ENCODE measurements around the gene CDT1. TPM values are rescaled to one million over a fixed set of nuclear protein-coding genes. Genes with fewer than 3 reads are reported as not detected.

Gene CDT1
- polyA plus RNA-seq, 3 donors, result 11.3 to 23.2 (median 19.1) TPM

DNA sequence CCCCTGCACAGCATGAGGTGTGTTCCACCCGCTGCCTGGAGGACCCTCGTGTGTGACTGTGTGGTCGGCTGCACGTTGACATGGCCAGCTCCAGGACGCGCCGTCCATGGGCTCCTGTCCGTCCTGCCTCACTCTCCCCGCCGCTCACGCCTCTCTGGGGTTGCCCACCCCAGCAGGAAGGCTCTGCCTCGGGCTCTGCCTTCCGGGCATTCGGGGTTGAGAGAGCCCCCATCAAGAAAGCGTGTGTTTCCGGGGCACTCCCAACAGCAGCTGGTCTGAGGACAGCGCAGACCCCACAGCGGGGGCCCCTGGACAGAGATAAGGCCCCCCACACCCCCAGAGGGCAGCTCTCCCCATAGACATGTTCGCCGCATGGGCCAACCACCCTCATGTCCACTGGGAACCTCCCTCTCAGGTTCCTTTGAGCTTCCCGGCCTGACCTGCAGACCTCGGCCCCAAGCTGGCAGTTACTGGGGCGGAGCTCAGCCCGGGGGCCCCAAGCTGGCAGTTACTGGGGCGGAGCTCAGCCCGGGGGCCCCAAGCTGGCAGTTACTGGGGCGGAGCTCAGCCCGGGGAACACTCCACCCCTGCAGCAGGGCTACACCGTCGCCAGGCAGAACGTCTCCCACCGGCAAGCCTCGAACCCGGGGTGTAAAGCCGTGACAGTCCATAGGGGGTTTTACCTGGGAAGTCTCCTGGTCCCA, 10.2 kb upstream of the CDT1 start:
- DNase-seq (ENCODE audit: extremely low read depth in 1 of 11, low read depth in 9 of 11, low spot score in 4 of 11), result no peak

DNA sequence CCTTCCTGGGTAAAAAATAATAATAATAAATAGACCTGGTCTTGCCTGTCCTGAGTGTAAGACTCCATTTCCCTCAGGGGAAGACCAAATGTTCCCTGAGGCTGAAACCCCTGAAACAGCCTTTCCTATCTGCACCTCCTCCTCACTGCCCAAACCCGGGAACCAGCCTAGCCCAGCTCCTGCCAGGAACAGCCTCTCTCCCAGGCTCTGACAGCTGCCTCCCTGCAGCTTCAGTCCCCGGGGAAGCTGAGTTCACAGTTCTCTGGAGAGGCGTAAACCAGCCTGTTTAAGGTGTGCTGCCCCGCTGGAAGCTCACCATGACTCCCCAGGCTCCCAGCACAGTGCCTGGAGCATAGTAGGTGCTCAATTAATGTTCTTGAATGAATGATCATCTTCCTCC, 7.3 kb upstream of the CDT1 start:
- DNase-seq (ENCODE audit: extremely low read depth in 1 of 11, low read depth in 9 of 11, low spot score in 4 of 11), result no peak

DNA sequence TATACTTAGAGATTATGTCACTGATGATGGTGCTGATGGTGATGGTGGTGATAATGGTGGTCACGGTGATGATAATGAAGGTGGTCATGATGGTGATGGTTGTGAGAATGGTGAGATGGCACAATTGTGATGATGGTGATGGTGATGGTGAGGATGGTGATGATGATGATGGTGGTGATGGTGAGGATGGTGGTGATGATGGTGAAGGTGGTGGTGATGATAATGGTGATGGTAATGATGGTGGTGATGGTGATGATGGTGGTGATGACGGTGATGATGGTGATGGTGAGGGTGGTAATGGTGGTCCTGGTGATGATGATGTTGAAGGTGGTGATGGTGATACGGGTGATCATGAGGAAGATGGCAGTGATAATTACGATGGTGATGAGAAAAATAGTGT, 5.5 kb upstream of the CDT1 start:
- no peak for DNase-seq (ENCODE audit: extremely low read depth in 1 of 11, low read depth in 9 of 11, low spot score in 4 of 11)

DNA sequence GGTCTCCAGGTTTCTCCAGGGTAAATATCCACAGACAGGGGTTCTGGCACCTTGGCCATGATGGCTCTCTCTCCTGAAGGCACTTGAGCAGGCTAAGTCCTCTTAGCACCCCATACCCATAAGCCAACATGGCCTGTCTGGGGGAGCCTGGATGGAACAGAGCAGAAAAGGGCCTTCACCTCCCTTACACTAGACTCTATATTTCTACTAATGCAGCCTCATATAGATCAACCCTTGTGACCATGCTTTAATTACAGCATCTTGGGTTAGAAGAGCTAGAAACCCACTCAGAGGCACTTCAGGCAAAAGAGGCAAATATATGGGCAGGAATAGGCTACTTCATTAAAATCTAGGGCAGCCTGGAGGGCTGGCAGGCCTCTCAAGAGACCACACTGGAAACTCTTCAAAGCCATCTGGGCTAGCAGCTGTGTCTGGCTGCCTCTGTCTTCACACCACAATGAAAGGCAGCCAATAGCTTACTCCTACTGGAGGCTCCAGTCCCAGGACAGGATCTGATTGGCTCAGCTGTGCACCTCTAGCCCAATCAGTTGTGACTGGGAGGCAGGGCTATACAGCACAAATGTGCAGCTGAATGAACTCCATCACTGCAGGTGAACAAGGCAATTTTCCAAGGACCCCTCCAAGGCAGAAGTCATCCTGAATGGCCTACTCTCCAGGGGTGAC, 4.7 kb upstream of the CDT1 start:
- DNase-seq (ENCODE audit: extremely low read depth in 1 of 11, low read depth in 9 of 11, low spot score in 4 of 11), result no peak

DNA sequence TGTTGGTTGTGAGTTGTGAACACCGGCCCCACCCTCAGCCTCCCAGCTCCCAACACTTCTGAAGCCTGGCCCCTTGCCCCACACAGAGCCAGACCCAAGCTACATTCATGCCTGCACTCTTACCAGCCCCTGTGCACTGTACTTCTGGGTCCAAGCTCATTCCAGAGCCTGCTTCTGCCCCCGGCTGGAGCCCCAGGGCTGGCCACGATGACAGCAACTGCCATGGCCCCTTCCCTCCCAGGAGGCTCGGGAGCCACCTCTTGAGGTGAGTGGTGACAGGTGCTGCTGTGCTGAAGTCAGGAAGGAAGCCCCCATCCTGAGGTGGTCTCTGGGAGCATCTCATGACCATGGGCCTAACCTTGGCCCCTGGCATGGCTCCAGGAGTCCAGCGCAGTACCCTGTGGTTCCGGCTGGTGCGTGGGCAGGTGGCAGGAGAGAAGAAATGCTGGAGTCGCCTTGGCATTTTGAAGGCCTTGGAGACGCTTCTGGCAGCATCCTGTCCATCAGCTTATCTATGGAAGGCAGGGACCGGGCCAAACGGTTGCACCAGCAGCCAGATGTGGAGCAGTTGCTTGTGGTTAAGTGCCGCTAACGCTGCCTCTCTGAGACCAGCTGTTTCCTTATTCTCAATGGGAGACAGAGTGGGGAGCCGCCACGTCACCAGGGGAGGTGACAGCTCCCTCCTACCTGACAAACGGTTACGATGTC, 3.9 kb upstream of the CDT1 start:
- no peak for DNase-seq (ENCODE audit: extremely low read depth in 1 of 11, low read depth in 9 of 11, low spot score in 4 of 11)

DNA sequence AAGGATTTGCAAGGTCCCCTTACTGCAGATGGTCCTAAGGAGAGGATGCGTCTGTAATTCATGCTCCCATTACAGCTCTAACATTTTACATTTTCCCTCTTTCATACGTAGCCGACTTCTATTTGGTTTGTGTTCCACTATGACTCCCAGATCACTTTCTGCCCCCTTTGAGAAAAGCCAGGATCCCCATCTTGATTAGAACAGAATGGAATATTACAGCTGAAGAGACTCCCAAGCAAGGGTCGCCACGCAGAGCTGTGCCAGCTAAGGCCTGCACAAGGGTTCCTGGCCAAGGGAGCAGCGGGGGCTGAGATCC, 3.4 kb upstream of the CDT1 start:
- no peak for DNase-seq (ENCODE audit: extremely low read depth in 1 of 11, low read depth in 9 of 11, low spot score in 4 of 11)

DNA sequence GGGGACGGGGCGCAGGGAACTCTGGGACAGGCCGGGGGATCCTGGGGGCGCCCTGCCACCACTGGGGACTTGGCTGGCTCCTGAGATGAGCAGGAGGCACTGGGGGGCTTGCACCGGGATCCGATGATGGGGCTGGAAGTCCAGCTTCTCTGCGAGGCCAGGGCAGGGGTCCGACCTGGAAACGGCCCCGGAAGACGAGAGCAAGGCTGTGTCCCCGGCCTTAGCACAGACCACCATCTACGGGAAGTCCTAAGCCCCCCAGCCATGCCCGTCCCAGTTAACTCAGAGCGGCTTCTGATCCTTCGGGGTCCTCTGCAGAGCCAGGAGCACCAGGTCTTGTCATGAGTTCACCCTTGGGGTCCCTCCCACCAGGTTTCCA, 573 bp downstream of the CDT1 start:
- DNase-seq (ENCODE audit: extremely low read depth in 1 of 11, low read depth in 9 of 11, low spot score in 4 of 11), result no peak

DNA sequence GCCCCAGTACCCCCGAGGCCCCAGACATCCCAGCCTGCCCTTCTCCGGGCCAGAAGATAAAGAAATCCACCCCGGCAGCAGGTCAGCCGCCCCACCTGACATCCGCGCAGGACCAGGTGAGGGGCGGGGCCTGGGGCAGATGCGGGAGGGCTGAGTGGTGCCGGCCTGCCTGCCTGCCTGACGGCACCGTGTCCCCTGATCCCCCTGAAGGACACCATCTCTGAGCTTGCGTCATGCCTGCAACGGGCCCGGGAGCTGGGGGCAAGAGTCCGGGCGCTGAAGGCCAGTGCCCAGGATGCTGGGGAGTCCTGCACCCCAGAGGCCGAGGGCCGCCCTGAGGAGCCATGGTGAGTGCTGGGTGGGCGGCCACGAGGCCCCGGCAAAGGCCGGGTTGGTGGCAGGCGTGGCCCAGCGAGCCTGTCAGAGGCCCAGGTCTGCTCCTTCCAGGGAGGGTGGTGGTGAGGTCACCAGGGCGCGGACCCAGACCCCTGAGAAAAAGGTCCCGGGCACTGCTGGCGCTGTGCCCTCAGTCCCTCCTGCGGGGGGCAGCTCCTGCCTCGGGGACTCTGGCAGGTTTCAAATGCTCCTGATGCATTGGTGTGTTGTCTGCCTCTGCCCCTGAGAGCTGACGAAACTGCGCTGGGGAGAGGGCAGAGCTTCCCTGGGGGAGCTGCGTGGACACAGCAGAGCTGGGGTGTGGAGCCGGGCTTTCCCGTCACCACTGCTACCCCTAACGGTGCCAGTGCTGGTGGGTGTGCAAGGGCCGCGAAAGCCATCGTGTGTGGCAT, 1.2 kb downstream of the CDT1 start:
- no peak for DNase-seq (ENCODE audit: extremely low read depth in 1 of 11, low read depth in 9 of 11, low spot score in 4 of 11)

DNA sequence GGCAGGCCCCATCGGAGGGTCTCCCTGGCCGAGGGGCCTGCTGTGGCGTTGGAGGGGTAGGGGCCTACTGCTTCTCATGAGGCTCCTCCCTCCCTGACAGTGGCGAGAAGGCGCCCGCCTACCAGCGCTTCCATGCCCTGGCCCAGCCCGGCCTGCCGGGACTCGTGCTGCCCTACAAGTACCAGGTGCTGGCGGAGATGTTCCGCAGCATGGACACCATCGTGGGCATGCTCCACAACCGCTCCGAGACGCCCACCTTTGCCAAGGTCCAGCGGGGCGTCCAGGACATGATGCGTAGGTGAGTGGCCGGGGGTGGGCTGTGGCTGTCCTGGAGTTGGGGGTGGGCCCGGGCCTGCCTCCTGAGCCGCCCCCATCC, 1.7 kb downstream of the CDT1 start:
- DNase-seq (ENCODE audit: extremely low read depth in 1 of 11, low read depth in 9 of 11, low spot score in 4 of 11), result no peak

DNA sequence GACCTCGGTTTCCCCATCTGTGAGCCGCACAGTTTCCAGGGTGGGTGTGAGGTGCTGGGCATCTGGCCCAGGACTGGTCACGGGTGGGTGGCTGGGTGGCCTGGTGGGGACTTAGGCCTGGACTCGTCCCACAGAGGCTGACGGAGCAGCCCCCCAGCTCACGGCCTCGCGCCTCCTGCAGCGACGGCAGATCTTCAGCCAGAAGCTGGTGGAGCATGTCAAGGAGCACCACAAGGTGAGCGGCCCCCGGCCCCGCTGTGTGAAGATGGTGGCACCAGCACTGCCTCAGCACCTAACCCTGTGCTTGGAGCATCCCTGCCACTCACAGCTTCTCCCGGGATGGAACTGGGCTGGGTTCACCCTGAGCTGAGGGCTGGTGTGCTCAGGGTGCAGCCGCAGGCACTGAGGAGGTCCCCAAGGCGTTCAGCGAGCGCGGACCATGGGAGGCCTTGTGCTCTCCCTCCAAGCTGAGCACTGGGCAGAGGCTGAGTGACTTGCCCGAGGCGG, 2.4 kb downstream of the CDT1 start:
- no peak for DNase-seq (ENCODE audit: extremely low read depth in 1 of 11, low read depth in 9 of 11, low spot score in 4 of 11)

DNA sequence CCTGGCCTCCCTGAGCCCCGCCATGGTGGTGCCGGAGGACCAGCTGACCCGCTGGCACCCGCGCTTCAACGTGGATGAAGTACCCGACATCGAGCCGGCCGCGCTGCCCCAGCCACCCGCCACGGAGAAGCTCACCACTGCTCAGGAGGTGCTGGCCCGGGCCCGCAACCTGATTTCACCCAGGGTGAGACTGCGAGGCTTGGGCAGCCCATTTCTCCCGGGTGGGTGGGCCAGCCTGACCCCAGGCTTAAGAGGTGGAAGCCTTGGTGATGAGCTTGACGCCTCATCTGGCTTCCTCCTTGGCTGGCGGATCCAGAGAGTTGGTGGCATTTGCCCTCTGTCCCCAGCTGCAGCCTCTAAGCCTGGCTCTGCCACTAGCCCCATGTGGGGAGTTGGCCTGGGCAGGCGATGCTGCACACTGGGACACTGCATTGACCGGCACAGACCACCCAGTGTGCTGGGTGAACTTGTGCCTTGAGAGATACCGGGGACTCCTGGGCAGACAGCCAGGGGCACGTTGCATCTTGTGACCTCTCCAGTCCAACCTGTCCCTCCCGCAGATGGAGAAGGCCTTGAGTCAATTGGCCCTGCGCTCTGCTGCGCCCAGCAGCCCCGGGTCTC, 3.0 kb downstream of the CDT1 start:
- DNase-seq (ENCODE audit: extremely low read depth in 1 of 11, low read depth in 9 of 11, low spot score in 4 of 11), result no peak

DNA sequence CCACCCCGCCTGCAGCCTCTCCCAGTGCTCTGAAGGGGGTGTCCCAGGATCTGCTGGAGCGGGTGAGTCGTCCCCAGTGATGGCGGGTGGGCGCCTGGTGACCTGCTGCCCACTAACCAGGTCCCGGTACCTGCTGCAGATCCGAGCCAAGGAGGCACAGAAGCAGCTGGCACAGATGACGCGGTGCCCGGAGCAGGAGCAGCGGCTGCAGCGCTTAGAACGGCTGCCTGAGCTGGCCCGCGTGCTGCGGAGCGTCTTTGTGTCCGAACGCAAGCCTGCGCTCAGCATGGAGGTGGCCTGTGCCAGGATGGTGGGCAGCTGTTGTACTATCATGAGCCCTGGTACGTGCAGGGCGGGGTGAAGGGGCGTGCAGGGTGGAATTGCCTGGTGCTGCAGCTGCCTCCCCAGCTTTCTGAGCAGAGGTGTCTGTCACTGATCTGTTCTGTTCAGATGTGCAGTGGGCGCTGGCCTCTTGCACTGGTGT, 3.6 kb downstream of the CDT1 start:
- DNase-seq (ENCODE audit: extremely low read depth in 1 of 11, low read depth in 9 of 11, low spot score in 4 of 11), result no peak

DNA sequence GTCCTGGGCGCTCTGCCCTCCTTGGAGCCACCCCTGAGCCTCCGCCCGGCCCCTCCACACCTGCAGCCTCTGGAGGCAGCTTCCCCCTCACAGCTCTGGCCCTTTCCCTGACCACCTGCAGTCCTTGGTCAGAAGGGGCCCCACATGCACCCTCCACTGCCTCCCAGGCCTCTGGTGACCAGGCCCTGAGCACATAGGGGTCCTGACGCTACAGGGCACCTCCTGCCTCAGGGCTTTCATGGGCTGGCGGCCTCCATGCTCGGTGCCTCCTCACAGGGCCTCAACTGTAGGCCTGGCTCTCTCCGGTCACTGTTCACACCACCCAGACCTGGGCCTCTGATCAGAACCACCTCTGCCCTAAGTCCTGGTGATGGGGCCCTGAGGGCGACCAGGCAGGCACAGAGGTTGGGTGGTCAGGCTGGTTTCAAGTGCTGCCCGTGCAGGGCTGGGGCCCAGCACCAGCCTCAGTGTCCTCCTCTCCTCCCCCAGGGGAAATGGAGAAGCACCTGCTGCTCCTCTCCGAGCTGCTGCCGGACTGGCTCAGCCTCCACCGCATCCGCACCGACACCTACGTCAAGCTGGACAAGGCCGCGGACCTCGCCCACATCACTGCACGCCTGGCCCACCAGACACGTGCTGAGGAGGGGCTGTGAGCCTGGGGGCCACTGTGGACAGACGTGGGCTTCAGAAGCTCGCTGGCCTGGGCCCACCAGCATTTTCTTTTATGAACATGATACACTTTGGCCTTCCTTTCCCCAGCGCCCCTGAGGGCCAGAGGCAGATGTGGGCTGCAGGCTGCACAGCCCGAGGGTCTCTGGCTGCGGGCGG, 4.3 kb downstream of the CDT1 start:
- no peak for DNase-seq (ENCODE audit: extremely low read depth in 1 of 11, low read depth in 9 of 11, low spot score in 4 of 11)

DNA sequence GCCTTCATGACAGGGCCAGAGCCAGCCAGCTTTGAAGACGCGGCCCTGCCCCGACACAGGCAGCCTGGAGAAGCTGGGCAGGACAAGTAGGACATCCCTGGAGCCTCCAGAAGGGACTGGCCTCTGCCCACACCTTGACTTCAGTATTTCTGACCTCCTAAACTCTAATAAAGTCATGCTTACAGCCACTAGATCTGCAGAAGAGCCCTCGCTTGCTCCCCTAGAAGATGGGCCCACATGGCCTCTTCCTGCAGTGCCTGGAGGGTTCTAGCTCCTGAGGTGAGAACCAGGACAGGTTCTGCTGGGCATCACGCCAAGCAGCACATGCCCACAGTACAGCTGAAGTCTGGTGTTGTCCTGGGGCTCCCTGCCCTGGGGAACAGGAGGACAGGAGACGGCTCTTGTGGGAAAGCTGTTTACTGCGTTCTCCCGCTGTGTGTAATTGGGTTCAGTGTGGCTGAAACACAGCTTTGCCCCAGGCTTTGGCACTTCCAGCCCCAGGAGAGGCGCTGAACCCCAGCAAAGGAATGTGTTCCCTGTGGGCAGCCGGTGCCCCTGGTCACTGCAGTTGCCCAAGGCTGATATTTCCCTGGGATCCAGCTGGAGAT, 5.6 kb downstream of the CDT1 start:
- no peak for DNase-seq (ENCODE audit: extremely low read depth in 1 of 11, low read depth in 9 of 11, low spot score in 4 of 11)

DNA sequence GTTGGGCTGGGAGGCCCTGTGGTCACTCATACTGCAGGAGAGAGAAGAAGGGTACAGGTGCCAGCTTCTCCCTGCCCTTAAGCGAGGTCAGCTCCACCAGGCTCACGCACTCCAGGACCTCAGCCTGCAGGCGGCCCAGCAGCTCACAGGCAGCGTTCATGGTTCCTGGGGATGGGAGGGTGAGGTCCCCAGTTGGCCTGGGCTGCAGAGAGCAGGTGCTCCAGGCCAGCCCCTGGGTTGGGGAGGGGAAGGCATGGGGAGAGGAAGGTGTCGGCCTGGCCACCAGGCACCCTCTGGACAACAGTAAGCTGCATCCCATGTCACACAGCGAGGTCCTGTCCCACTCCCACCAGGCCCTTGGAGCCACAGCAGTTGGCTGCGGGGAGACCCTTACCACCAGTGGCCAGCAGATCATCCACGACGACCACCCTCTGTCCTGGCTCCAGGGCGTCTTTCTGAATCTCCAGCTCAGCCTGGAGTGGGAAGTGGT, 6.1 kb downstream of the CDT1 start:
- DNase-seq (ENCODE audit: extremely low read depth in 1 of 11, low read depth in 9 of 11, low spot score in 4 of 11), result no peak

DNA sequence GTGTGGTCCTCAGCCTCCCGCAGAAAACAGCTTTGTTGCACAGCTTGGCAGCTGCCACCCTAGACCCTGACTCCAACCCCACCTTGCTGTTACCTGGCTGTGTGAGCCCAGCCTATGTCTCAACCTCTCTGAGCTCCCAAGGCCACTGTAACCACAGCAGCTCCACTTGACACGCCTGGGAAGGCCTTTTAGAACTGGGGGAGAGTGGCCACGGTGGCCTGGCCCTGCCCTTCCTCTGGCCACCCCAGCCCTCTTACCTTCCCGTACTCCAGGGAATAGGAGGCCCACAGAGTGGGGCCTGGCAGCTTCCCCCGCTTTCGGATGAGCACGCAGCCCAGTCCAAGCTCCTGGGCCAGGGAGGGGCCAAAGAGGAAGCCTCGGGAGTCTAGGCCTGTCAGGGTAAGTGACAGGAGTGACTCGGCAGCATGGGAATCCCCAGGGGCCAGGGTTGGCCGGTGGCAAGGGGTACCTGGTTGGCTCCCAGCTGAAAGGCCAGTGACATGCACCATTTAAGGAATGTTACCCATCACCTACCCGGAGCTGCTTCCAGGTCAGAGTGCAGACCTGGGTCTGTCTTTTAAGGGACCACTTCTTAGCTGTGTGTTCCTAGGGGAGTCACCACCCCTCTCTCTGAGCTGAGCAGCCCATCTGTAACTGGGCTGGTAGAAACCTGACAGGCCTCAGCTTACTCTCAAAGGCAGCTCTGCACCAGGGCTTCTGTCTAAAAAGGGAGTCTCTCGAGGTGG, 6.8 kb downstream of the CDT1 start:
- no peak for DNase-seq (ENCODE audit: extremely low read depth in 1 of 11, low read depth in 9 of 11, low spot score in 4 of 11)

All from renal cortex interstitium (tissue), 11 donors.